Measurements from ENCODE around the gene FOXD1.

GRCh38 chr5:73443829-73444498 is 4.6 kb downstream of the FOXD1 start:
- TF ChIP-seq CTCF (IDR thresholded peaks at IDR 0.05) (no peak), POLR2A (IDR thresholded peaks at IDR 0.05) (no peak)
